Measurements from ENCODE around the gene FRMPD4.

DNA sequence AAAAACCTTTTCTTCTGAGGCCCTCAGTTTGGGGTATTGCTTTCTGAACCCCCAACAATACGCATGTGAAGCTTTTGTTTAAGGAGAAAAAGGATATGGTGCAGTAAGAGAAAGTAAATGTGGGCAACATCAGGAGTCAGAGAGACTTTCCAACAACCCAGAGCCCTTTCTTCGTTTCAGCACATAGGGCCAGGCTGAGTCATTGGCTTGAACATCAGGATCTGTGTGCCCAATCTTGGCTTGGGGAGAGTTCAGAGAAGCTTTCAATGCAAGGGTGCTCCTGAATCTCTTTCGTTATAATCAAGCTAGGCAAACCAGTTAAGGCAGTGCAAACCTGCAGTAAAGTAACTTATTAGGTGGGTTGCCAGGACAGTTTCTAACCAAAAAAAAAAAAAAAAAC, 191.2 kb downstream of the FRMPD4 start:
- no peak for TF ChIP-seq POLR2A (IDR thresholded peaks at IDR 0.05; ENCODE audit: low read length)
- TF ChIP-seq, protein P1, sequence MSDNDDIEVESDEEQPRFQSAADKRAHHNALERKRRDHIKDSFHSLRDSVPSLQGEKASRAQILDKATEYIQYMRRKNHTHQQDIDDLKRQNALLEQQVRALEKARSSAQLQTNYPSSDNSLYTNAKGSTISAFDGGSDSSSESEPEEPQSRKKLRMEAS (IDR thresholded peaks at IDR 0.05) = no peak
- no peak for TF ChIP-seq EP300 (IDR thresholded peaks at IDR 0.05)
- no peak for TF ChIP-seq CTCF (IDR thresholded peaks at IDR 0.05)
- TF ChIP-seq ZNF302 (CRISPR knock-in tag; IDR thresholded peaks at IDR 0.05) = no peak
- TF ChIP-seq RCOR1 (IDR thresholded peaks at IDR 0.05; ENCODE audit: low read depth, low read length) = no peak

Data from A549 (cell line).